GM12865 (cell line): Measurements from ENCODE around the gene PLPP7.
"Not testable (repeated sequence)": the region's sequence is repeated elsewhere in the genome, so short reads cannot be mapped to it uniquely, and the experiment has no call there.

Source experiments
- DNase-seq: peaks from one replicate; pipeline ENCODE4 v3.0.0; 2010; ENCODE audit warnings: low read depth
- H3K4me3 ChIP-seq: 2 replicates; pipeline ENCODE4 v1.5.1; 2011; ENCODE audit warnings: mild to moderate bottlenecking, low read depth, low read length, control low read depth
- CTCF ChIP-seq: IDR thresholded peaks from 2 replicates; pipeline ENCODE4 v1.5.1; 2011; ENCODE audit warnings: low read length, control low read depth, low read depth, inconsistent platforms; ENCODE audit not compliant: insufficient read depth; ENCODE audit errors: missing control alignments

PLPP7 gene

DNA sequence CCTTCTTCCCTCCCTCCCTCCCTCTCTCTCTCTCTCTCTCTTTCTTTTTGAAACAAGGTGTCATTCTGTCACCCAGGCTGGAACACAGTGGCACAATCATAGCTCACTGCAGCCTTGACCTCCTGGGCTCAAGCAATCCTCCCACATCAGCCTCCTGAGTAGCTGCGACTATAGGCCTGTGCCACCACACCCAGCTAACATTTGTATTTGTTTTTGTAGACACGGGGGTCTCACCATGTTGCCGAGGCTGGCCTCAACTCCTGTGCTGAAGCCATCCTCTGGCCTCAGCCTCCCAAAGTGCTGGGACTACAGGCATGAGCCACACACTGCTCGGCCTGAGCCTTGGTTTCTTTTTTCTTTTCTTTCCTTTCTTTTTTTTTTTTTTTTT, 45.8 kb downstream of the PLPP7 start:
- TF ChIP-seq CTCF: no peak
- no peak overlapping the region for H3K4me3 ChIP-seq
- DNase-seq: no peak

- TF ChIP-seq CTCF: no peak
- no peak overlapping the region for H3K4me3 ChIP-seq
- DNase-seq: no peak
Measured at GRCh38 chr9:131337131-131337848, 47.8 kb downstream of the PLPP7 start.

GRCh38 chr9:131339212-131339611, 49.7 kb downstream of the PLPP7 start:
- not testable (repeated sequence) for DNase-seq, H3K4me3 ChIP-seq

DNA sequence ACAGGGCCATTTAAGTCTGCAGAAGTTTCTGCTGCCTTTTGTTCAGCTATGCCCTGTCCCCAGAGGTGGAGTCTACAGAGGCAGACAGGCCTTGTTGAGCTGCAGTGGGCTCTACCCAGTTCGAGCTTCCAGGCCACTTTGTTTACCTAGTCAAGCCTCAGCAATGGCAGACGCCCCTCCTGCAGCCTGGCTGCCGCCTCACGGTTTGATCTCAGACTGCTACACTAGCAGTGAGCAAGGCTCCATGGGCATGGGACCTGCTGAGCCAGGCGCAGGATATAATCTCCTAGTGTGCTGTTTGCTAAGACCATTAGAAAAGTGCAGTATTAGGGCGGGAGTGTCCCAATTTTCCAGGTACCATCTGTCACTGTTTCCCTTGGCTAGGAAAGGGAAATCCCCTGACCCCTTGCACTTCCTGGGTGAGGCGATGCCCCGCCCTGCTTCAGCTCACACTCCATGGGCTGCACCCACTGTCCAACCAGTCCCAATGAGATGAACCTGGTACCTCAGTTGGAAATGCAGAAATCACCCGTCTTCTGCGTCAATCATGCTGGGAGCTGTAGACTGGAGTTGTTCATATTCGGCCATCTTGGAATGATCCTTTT, 55.5 kb downstream of the PLPP7 start:
- not testable (repeated sequence) for DNase-seq, H3K4me3 ChIP-seq

DNA sequence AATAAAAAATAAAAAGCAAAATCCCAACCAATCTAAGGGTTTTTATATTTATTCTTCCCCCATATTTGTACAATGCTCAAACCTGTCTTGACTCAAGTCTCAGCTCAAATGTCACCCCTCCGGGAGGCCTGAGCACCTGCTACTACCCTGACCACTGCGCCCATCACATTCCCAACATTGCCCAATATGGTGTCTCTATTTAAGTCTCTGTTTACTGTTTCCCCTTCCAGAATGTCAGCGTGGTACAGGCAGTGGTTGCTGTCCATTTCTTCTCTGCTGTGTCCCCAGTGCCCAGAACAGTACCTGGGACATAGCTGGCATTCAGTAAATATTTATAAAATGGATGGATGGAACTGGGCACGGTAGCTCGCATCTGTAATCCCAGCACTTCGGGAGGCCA, 57.0 kb downstream of the PLPP7 start:
- no peak for TF ChIP-seq CTCF
- H3K4me3 ChIP-seq: no peak overlapping the region
- no peak for DNase-seq

DNA sequence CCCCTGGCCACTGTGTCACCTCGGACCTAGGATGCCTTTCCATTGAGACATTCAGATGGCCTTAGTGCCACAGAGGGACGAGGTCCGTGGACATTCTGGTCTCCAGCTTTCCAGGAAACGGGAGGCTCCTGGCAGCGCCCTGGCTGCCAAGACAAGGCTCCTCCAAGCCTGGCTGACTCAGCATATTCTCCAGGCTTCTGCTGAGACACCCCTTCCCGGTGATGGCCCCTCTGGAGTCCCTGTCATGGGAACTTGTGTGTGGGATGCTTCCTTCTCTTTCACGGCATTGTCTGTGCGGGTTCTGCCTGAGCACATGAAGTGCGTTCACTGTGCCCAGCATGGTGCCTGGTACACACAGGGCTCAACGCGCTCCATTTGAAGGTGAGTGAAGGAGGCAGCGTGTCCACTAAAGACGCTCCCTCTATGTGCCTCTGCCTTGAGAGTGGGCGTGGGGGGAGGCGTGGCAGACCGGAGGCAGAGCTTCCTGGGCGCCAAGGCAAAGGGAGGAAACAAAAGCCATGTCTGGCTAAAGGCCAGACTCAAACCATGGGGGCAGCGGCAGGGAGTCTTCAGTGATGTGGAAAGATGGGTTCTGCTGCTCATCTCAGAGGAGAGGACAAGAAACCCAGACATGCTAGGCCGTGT, 58.0 kb downstream of the PLPP7 start:
- DNase-seq: no peak
- no peak overlapping the region for H3K4me3 ChIP-seq
- TF ChIP-seq CTCF: no peak

GRCh38 chr9:131348631-131349521, 59.4 kb downstream of the PLPP7 start:
- no peak overlapping the region for H3K4me3 ChIP-seq
- no peak for DNase-seq
- peak; percentile 20 for TF ChIP-seq CTCF
